Astrocyte (in vitro differentiated cells and primary cell): Measurements from ENCODE around the gene STOM. TPM values are rescaled to one million over a fixed set of nuclear protein-coding genes. Genes with fewer than 3 reads are reported as not detected.

ENCODE experiments used
- DNase-seq: peaks from one replicate; pipeline ENCODE4 v3.0.0-alpha.2; 2010; ENCODE audit warnings: low read depth
- FAIRE-seq: peaks from 2 replicates; lab custom pipeline; 2011; peaks lifted over from hg19 to GRCh38; lab: Jason Lieb, UNC
- H2AFZ ChIP-seq: 2 replicates; pipeline ENCODE4 v1.6.0; 2012; ENCODE audit warnings: low read depth, low read length, inconsistent platforms
- H3K27ac ChIP-seq: 2 replicates; pipeline ENCODE4 v1.5.1; 2011; ENCODE audit warnings: low read depth, low read length, inconsistent platforms
- H3K27me3 ChIP-seq: 2 replicates; pipeline ENCODE4 v1.6.0; 2011; ENCODE audit warnings: low read length, inconsistent platforms; ENCODE audit not compliant: insufficient read depth
- H3K36me3 ChIP-seq: 2 replicates; pipeline ENCODE4 v1.5.1; 2011; ENCODE audit warnings: low read length, inconsistent platforms; ENCODE audit not compliant: insufficient read depth
- H3K4me1 ChIP-seq: 2 replicates; pipeline ENCODE4 v1.5.1; 2011; ENCODE audit warnings: low read length, inconsistent platforms; ENCODE audit not compliant: insufficient read depth
- H3K4me2 ChIP-seq: 2 replicates; pipeline ENCODE4 v1.6.0; 2012; ENCODE audit warnings: low read length, inconsistent platforms
- H3K4me3 ChIP-seq: 2 replicates; pipeline ENCODE4 v1.5.1; 2011; ENCODE audit warnings: low read depth, mild to moderate bottlenecking, low read length, inconsistent platforms; ENCODE audit not compliant: insufficient read depth
- H3K79me2 ChIP-seq: 2 replicates; pipeline ENCODE4 v1.6.0; 2012; ENCODE audit warnings: mild to moderate bottlenecking, low read length, inconsistent platforms; ENCODE audit not compliant: insufficient read depth
- H3K9ac ChIP-seq: 2 replicates; pipeline ENCODE4 v1.6.0; 2012; ENCODE audit warnings: mild to moderate bottlenecking, low read length, inconsistent platforms
- H3K9me3 ChIP-seq: 2 replicates; pipeline ENCODE4 v1.5.1; 2012; ENCODE audit warnings: low read depth, mild to moderate bottlenecking, low read length, inconsistent platforms; ENCODE audit not compliant: insufficient read depth
- H4K20me1 ChIP-seq: 2 replicates; pipeline ENCODE4 v1.6.0; 2012; ENCODE audit warnings: low read length, inconsistent platforms; ENCODE audit not compliant: insufficient read depth
- H3K27ac Mint-ChIP-seq: one replicate; pipeline ENCODE4 v1.8.0; 2021; ENCODE audit warnings: mild to moderate bottlenecking, mixed read lengths; ENCODE audit not compliant: unreplicated experiment
- H3K27me3 Mint-ChIP-seq: one replicate; pipeline ENCODE4 v1.8.0; 2021; ENCODE audit warnings: low read depth, mixed read lengths; ENCODE audit not compliant: unreplicated experiment
- H3K36me3 Mint-ChIP-seq: one replicate; pipeline ENCODE4 v1.8.0; 2021; ENCODE audit warnings: low read depth, mixed read lengths; ENCODE audit not compliant: unreplicated experiment
- H3K4me1 Mint-ChIP-seq: one replicate; pipeline ENCODE4 v1.8.0; 2021; ENCODE audit warnings: low read depth, mixed read lengths; ENCODE audit not compliant: unreplicated experiment
- H3K4me3 Mint-ChIP-seq: one replicate; pipeline ENCODE4 v1.8.0; 2021; ENCODE audit warnings: mild to moderate bottlenecking, moderate library complexity, mixed read lengths; ENCODE audit not compliant: unreplicated experiment
- H3K9me3 Mint-ChIP-seq: one replicate; pipeline ENCODE4 v1.8.0; 2021; ENCODE audit warnings: mild to moderate bottlenecking, mixed read lengths; ENCODE audit not compliant: unreplicated experiment
- EZH2 ChIP-seq: IDR thresholded peaks from 2 replicates; pipeline ENCODE4 v1.6.1; 2012; ENCODE audit warnings: mild to moderate bottlenecking, low read length, inconsistent platforms; ENCODE audit not compliant: insufficient read depth
- total RNA-seq: library from RNA; stranded (reverse); gene quantifications from 2 replicates; pipeline ENCODE4 v1.2.1, GENCODE V29; 2021
- TF ChIP-seq, protein P1 (sequence below): IDR thresholded peaks from 2 replicates; pipeline ENCODE4 v1.5.1; 2011; ENCODE audit warnings: low read depth, mild to moderate bottlenecking, inconsistent platforms, low read length, moderate library complexity; ENCODE audit not compliant: insufficient read depth

Gene STOM
- total RNA-seq, 1 donor from 2014 or later = 8.7 TPM

DNA sequence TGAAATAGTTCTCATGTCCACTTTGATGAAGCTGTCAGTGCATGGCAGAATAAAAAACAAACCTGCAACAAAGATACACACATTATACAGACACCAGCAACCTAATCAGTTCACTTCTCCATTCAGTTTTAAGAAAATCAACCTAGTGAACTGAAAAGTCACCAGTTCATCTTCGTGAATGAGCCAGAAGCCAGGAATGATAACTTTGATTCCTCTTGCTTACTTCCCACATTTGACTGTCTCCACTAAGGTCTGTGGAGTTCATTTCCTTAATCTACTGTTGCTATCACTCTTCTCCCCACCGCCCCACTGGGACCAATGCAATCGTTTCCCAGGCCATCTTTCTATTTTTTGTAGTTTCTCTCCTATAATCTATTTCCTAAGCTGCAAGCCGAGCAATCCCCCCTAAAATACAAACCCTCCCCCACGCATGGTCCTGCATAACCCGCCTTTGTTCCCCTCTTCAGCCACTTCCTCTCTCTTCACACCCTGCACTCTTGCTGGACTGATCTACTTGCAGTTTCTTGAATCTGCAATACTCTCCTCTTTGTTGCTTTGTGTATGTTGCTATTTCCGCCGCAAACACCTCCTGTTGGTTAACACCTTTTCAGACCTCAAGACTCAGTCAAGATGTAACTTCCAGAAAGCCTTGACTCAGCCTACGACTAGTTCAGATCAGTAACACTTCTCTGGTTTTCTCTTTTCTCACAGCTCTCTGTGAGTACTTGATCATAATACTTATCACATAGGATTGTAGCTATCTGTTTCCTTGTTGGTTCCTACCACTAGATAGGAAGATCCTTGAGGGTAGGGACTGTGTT is 16.6 kb downstream of the STOM start:
- FAIRE-seq = no peak
- H3K4me1 Mint-ChIP-seq = peaks cover 13% of the 10 kb centered on the region

DNA sequence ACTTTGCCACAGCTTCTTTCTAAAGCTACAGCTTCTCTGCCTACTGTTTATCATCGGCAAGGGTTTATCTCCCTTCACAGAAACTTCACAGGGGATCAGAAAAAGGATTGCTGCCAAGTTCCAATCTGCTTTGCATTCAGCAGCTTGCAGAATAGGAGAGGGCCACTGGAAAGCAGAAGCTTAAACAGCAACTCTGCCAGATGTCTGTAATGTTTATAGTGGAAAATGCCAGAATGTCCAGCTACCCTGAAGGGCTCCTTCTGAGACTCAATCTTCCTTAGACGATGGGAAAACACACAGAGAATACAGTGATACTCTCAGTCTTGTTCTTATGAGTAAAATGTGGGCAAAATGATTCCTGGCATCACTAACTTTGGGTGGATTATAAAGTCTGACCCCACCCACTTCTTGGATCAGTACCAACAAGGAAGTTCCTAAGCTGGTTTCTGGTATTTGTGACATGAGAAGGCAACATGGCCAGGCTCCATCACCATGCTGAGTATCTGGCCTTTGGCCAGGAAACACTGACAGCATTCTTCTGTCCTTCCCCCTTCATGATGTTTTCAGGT is 19.0 kb downstream of the STOM start:
- Mint-ChIP-seq H3K9me3 (no peaks in the 10 kb centered on the region), H3K27ac (peak overlapping the region; percentile 42), H3K4me3 (no peak overlapping the region), H3K36me3 (no peaks in the 10 kb centered on the region), H3K27me3 (no peaks in the 10 kb centered on the region), H3K4me1 (peaks cover 14% of the 10 kb centered on the region)
- H3K27ac ChIP-seq = peak overlapping the region; percentile 57
- H3K9me3 ChIP-seq = no peaks in the 10 kb centered on the region
- H3K4me1 ChIP-seq = peaks cover 18% of the 10 kb centered on the region
- peak overlapping the region; percentile 26 for H3K9ac ChIP-seq
- H3K4me3 ChIP-seq = no peak overlapping the region
- no peak for TF ChIP-seq EZH2
- TF ChIP-seq, protein P1, sequence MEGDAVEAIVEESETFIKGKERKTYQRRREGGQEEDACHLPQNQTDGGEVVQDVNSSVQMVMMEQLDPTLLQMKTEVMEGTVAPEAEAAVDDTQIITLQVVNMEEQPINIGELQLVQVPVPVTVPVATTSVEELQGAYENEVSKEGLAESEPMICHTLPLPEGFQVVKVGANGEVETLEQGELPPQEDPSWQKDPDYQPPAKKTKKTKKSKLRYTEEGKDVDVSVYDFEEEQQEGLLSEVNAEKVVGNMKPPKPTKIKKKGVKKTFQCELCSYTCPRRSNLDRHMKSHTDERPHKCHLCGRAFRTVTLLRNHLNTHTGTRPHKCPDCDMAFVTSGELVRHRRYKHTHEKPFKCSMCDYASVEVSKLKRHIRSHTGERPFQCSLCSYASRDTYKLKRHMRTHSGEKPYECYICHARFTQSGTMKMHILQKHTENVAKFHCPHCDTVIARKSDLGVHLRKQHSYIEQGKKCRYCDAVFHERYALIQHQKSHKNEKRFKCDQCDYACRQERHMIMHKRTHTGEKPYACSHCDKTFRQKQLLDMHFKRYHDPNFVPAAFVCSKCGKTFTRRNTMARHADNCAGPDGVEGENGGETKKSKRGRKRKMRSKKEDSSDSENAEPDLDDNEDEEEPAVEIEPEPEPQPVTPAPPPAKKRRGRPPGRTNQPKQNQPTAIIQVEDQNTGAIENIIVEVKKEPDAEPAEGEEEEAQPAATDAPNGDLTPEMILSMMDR = no peak
- no peaks in the 10 kb centered on the region for H4K20me1 ChIP-seq
- peak; percentile 94 for FAIRE-seq
- peak; percentile 83 for DNase-seq
- peak overlapping the region; percentile 42 for H2AFZ ChIP-seq
- peaks cover 3% of the 10 kb centered on the region for H3K36me3 ChIP-seq
- no peaks in the 10 kb centered on the region for H3K79me2 ChIP-seq
- no peaks in the 10 kb centered on the region for H3K27me3 ChIP-seq
- H3K4me2 ChIP-seq = peak overlapping the region; percentile 72

More for the DNA sequence above, 16.6 kb downstream of the STOM start:
- DNase-seq = no peak
- Mint-ChIP-seq H3K9me3 (no peaks in the 10 kb centered on the region), H3K27ac (no peak overlapping the region), H3K36me3 (no peaks in the 10 kb centered on the region), H3K4me3 (no peak overlapping the region), H3K27me3 (no peaks in the 10 kb centered on the region)
- Histone ChIP-seq H3K4me3 (no peak overlapping the region), H3K79me2 (no peaks in the 10 kb centered on the region), H3K4me2 (no peak overlapping the region), H2AFZ (no peak overlapping the region), H3K4me1 (peaks cover 18% of the 10 kb centered on the region), H3K27me3 (no peaks in the 10 kb centered on the region), H3K36me3 (peaks cover 1% of the 10 kb centered on the region), H3K9ac (no peak overlapping the region), H4K20me1 (no peaks in the 10 kb centered on the region), H3K27ac (no peak overlapping the region), H3K9me3 (no peaks in the 10 kb centered on the region)
- TF ChIP-seq EZH2 = no peak
- TF ChIP-seq, protein P1 = no peak

DNA sequence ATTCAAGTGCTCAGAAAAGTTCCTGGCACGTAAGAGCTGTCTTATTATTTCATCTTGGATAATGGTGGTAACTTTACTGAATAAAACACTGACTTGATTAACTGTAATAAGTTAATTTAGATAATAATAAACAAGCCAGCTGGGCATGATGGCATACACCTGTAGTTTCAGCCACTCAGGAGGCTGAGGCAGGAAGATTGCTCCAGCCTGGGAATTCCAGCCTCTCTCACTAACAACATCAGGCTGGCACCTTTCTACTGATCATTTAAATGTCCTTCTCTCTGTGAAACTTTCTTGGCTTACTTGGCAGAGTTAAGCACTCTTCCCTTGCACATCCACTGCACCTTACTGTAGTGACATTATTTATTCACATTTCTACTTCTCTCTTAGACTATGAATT is 20.0 kb downstream of the STOM start:
- no peaks in the 10 kb centered on the region for H3K79me2 ChIP-seq
- no peak for FAIRE-seq
- Mint-ChIP-seq H3K27me3 (no peaks in the 10 kb centered on the region), H3K4me3 (no peak overlapping the region), H3K27ac (no peak overlapping the region), H3K36me3 (no peaks in the 10 kb centered on the region), H3K9me3 (no peaks in the 10 kb centered on the region), H3K4me1 (peaks cover 14% of the 10 kb centered on the region)
- no peaks in the 10 kb centered on the region for H3K27me3 ChIP-seq
- no peak for DNase-seq
- peaks cover 3% of the 10 kb centered on the region for H3K36me3 ChIP-seq
- no peak overlapping the region for H2AFZ ChIP-seq
- no peak overlapping the region for H3K4me2 ChIP-seq
- TF ChIP-seq, protein P1 = no peak
- TF ChIP-seq EZH2 = no peak
- H3K4me1 ChIP-seq = peaks cover 18% of the 10 kb centered on the region
- H3K4me3 ChIP-seq = no peak overlapping the region
- no peak overlapping the region for H3K27ac ChIP-seq
- no peak overlapping the region for H3K9ac ChIP-seq
- no peaks in the 10 kb centered on the region for H4K20me1 ChIP-seq
- H3K9me3 ChIP-seq = no peaks in the 10 kb centered on the region
